RCC 7860 (cell line): ENCODE results near the gene APLP1.
"Not testable (repeated sequence)": the region's sequence is repeated elsewhere in the genome, so short reads cannot be mapped to it uniquely, and the experiment has no call there.

Experiments used
- DNase-seq: peaks from one replicate; pipeline ENCODE4 v3.0.0-alpha.2; 2015; ENCODE audit warnings: low spot score
- FAIRE-seq: peaks from 2 replicates; lab custom pipeline; 2012; peaks lifted over from hg19 to GRCh38; lab: Jason Lieb, UNC

The APLP1 gene

DNA sequence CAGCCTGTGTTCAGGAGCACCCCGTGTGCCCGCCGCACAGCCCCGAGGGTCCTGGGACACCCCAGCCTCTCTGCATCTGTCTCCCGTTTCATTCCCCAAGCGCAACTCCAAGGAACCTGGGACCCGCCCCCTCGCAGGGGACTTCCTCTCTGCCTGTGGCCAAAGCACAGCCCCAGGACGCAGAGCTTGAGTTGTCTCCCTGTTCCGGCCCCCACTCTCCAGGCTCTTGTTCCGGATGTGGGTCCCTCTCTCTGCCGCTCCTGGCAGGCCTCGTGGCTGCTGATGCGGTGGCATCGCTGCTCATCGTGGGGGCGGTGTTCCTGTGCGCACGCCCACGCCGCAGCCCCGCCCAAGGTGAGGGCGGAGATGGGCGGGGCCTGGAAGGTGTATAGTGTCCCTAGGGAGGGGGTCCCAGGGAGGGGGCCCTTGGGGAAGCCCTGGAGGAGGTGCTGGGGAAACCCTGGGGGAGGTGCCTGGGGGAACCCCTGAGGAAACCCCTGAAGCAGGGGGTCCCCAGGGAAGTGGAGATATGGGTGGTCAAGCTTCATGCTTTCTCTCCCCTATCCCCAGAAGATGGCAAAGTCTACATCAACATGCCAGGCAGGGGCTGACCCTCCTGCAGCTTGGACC, 35.3 kb downstream of the APLP1 start:
- peak; percentile 69 for DNase-seq
- no peak for FAIRE-seq

GRCh38 chr19:35904311-35905068, 36.1 kb downstream of the APLP1 start:
- DNase-seq (no peak), FAIRE-seq (no peak)

DNA sequence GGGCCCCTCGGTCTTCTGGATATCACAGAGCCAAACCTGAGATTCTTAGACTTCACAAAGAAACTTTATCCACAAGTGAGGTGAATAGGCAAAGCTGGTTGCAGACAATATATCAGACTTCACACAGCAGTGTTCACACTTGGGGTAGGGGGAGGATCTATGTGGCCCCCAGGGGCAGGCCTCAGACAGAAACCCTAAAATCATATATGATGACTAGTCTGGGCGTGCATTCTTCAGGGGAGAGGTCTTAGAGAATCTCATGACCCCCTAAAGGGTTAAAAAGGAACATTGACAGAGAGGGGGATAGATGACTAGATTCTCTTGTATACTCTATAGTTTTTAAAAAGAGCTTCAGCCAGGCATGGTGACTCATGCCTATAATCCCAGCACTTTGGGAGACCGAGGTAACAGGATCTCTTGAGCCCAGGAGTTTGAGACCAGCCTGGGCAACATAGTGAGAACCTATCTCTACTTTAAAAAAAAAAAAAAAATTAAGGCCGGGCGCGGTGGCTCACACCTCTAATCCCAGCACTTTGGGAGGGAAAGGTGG, 36.9 kb downstream of the APLP1 start:
- no peak for DNase-seq

DNA sequence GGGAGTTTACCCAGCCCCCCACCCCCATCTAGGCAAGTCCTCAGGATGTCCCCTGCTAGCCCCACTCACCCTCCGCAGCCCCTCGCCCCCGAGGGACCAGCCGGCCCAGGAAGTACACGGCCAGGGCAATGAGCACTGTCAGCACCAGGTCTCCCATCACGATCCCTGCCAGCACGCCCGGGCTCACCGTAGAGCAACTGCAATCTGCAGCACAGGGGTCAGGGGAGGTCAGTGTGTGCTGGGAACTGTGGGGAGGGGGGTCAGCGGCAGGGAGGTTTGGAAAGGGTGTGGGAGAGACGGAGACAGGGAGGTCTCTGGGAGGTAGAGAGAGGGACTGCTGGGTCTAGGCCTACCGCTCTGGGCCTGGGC, 39.0 kb downstream of the APLP1 start:
- DNase-seq (no peak), FAIRE-seq (no peak)

More for the DNA sequence above, 36.9 kb downstream of the APLP1 start:
- no peak for FAIRE-seq

GRCh38 chr19:35908010-35908441, 39.7 kb downstream of the APLP1 start, which contains the start of gene TYROBP:
TYROBP (minus strand) TSS chr19:35908295; CDS start chr19:35908228, 67 bp downstream.
- FAIRE-seq (no peak), DNase-seq (no peak)

GRCh38 chr19:35908973-35909683, 40.8 kb downstream of the APLP1 start:
- DNase-seq, result no peak
- FAIRE-seq, result no peak

DNA sequence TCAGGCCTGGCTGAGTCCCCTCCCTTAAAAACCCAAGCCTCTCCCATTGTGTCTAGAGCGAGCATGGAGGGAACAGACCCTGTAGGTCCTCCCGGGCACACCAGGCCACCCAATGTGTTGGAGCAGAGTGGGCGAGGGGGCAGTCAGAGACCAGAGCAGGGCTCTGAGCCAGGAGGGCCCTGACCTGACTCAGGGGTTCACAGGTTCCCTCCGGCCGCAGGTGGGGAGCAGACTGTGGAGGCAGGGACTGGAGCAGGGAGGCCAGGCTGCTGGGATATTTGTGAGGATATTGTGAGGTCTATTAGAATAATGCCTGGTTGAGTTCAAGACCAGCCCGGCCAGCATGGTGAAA, 41.3 kb downstream of the APLP1 start:
- FAIRE-seq (no peak), DNase-seq (no peak)

GRCh38 chr19:35910355-35910754, 42.0 kb downstream of the APLP1 start:
- not testable (repeated sequence) for DNase-seq, FAIRE-seq

- DNase-seq (no peak), FAIRE-seq (no peak)
Observed at GRCh38 chr19:35911173-35911572, 42.8 kb downstream of the APLP1 start.

DNA sequence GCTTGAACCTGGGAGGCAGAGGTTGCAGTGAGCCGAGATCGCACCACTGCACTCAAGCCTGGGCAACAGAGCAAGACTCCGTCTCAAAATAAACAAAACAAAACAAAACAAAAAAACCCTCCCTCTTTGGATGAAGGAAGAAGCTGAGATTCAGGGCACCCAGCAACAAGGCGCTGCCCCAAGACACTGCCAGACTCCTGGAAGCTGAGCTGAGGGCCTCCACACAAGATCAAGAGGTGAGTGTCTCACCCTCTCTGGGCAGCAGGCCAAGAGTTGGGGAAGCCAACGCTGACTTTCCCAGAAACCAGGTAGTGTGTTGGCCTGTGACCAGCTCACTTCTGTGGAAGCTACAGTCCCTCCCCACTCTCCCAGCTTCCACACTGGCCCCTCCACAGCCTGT, 43.4 kb downstream of the APLP1 start:
- DNase-seq (peak; percentile 51), FAIRE-seq (no peak)

DNA sequence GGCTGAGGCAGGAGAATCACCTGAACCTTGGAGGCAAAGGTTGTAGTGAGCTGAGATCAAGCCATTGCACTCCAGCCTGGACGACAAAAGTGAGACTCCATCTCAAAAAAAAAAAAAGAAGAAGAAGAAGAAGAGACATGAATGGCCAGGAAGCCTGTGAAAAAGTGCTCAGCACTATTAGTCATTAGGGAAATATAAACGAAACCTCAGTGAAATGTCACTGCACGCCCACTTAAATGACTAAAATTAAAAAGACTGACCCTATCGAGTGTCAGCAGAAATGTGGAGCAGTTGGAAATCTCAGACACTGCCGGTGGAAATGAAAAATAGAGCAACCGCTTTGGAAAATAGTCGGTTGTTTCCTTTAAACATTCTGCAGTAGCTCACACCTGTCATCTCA, 45.2 kb downstream of the APLP1 start:
- FAIRE-seq (no peak), DNase-seq (no peak)

DNA sequence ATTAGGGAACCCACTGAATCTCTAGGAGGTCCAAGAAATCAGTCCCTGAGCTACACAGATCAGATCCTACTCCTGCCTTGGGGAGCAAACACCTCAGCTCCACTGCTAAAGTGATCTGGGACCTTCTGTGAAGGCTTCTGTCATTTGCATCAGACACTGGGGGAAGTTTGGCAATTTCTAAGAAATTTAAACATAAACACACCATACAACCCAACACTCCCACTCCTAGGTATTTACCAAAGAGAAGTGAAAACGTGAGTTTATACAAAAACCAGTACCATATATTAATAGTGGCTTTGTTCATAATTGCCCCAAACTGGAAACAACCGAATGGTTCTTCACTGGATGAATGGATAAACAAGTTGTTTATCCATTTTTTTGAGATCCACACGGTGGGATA, 47.1 kb downstream of the APLP1 start:
- DNase-seq (no peak), FAIRE-seq (no peak)

- FAIRE-seq, result no peak
- no peak for DNase-seq
Observed at GRCh38 chr19:35919306-35919705, 50.9 kb downstream of the APLP1 start.

DNA sequence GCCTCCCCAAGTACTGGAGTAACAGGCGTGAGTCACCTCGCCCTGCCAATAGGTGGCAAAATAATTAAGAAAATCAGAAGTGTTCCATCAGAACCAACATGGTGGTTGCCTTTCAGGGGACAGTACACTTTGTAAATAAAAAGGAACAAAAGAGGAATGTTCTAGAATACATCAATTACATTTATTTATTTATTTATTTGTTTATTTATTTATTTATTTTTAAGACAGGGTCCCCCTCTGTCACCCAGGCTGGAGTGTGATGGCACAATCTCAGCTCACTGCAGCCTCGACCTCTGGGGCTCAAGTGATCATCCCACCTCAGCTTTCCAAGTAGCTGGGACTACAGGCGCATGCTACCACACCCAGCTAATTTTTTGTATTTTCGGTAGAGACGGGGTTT, 52.6 kb downstream of the APLP1 start:
- FAIRE-seq (no peak), DNase-seq (no peak)

DNA sequence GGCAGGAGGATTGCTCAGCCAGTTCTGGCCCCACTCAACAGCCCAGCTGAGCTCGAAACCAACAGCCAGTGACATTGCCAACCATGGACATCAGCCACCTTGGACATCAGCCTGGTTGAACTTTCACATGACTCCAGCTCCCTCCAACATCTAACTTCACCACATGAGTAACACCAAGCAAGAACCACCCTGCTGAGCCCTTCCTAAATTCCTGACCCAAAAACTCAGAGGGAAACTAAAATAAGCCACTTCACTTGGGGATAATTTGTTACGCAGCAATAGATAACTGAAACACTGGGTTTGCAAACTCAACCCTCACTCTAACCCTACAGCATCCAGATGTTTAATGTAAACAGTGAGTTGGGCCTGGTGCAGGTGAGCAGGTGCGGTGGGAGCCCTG, 57.1 kb downstream of the APLP1 start:
- FAIRE-seq, result no peak

DNA sequence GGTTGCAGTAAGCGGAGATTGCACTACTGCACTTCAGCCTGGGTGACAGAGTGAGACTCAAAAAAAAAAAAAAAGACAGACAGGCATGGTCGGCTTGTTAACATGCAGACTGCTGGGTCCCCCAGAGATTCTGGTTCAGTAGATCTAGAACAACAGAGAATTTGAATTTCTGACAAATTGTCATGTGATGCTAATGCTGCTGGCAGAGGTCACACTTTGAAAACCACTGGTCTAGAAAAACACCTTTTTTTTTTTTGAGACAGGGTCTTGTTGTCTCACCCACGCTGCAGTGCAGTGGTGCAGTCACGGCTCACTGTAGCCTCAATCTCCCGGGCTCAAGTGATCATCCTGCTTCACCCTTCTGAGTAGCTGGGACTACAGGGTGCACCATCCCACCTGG, 60.1 kb downstream of the APLP1 start:
- no peak for DNase-seq
- FAIRE-seq, result no peak

More for the DNA sequence above, 57.1 kb downstream of the APLP1 start:
- DNase-seq, result no peak
